ENCODE data around the gene NDUFB4. TPM values are rescaled to one million over a fixed set of nuclear protein-coding genes. Genes with fewer than 3 reads are reported as not detected.

The NDUFB4 gene
- total RNA-seq, 4 donors from 2014 or later: 114 to 235 (median 143) TPM

- intact Hi-C loops (cut with DNase I; ENCODE audit: low total_unique reads): loop anchor here (5.0 kb wide), 2 partner anchors 139 to 314 kb away; no protein-coding TSS in a partner anchor
- H3K4me3 ChIP-seq (ENCODE audit: low read depth, poor library complexity, severe bottlenecking): no peak overlapping the region
- no peak for TF ChIP-seq POLR2A (IDR thresholded peaks at IDR 0.05)
- WGBS, 2 donors: 62 to 81% methylated on average over 7 of the region's 7 CpGs
- DNase-seq (ENCODE audit: low spot score in 2 of 2): no peak
Observed at GRCh38 chr3:120555657-120556509, 40.3 kb upstream of the NDUFB4 start.

- intact Hi-C loops (cut with DNase I; ENCODE audit: low total_unique reads): loop anchor here (5.0 kb wide), 2 partner anchors 140 to 315 kb away; no protein-coding TSS in a partner anchor
- DNase-seq (ENCODE audit: low spot score in 2 of 2): no peak
- TF ChIP-seq POLR2A (IDR thresholded peaks at IDR 0.05): no peak
- TF ChIP-seq CTCF (IDR thresholded peaks at IDR 0.05): no peak
- no peak overlapping the region for H3K4me3 ChIP-seq (ENCODE audit: low read depth, poor library complexity, severe bottlenecking)
Observed at GRCh38 chr3:120557115-120557514, 39.0 kb upstream of the NDUFB4 start.

- H3K4me3 ChIP-seq (ENCODE audit: low read depth, poor library complexity, severe bottlenecking): no peak overlapping the region
- 1% methylated on average over 17 of the region's 17 CpGs for WGBS, 2 donors
- TF ChIP-seq CTCF (IDR thresholded peaks at IDR 0.05) (peak in 1 of 3 donors; percentile 90), POLR2A (IDR thresholded peaks at IDR 0.05) (no peak)
- DNase-seq (ENCODE audit: low spot score in 2 of 2): peak; percentile 84 to 97
- intact Hi-C loops (cut with DNase I; ENCODE audit: low total_unique reads): loop anchor here (5.0 kb wide), 2 partner anchors 142 to 317 kb away; no protein-coding TSS in a partner anchor
Observed at GRCh38 chr3:120558771-120559241, 37.3 kb upstream of the NDUFB4 start.

- no peak for DNase-seq (ENCODE audit: low spot score in 2 of 2)
- WGBS, 2 donors: 9 to 11% methylated on average over 15 of the region's 15 CpGs
- TF ChIP-seq POLR2A (IDR thresholded peaks at IDR 0.05) (no peak), CTCF (IDR thresholded peaks at IDR 0.05) (no peak)
- intact Hi-C loops (cut with DNase I; ENCODE audit: low total_unique reads): loop anchor here (5.0 to 10.0 kb wide), 3 partner anchors 142 to 317 kb away; no protein-coding TSS in a partner anchor
- no peak overlapping the region for H3K4me3 ChIP-seq (ENCODE audit: low read depth, poor library complexity, severe bottlenecking)
Observed at GRCh38 chr3:120559242-120560061, 36.7 kb upstream of the NDUFB4 start.

GRCh38 chr3:120560304-120561250 lies 35.6 kb upstream of the NDUFB4 start:
- DNase-seq (ENCODE audit: low spot score in 2 of 2): no peak
- no peak overlapping the region for H3K4me3 ChIP-seq (ENCODE audit: low read depth, poor library complexity, severe bottlenecking)
- intact Hi-C loops (cut with DNase I; ENCODE audit: low total_unique reads): loop anchor here (10.0 kb wide), 1 partner anchor 234 kb away; no protein-coding TSS in a partner anchor
- no peak for TF ChIP-seq POLR2A (IDR thresholded peaks at IDR 0.05)
- TF ChIP-seq CTCF (IDR thresholded peaks at IDR 0.05): no peak
- 79 to 83% methylated on average over 12 of the region's 12 CpGs for WGBS, 2 donors

Measured in lower leg skin (tissue), 4 donors.